SK-N-SH (cell line): ENCODE data around the gene COL4A3. TPM values are rescaled to one million over a fixed set of nuclear protein-coding genes. Genes with fewer than 3 reads are reported as not detected.

Source experiments
- CTCF ChIA-PET: fragments of 300-600, 350-600 bp; formaldehyde crosslinking; extraction: SDS; loops from one replicate; lab custom pipeline; 2021; lab: Yijun Ruan, JAX
- POLR2A ChIA-PET: fragments of 350-600 bp; sonication (Branson Sonifier 250); formaldehyde crosslinking; extraction: SDS; loops from one replicate; lab custom pipeline; 2020; ENCODE audit warnings: antibody characterized with exemption, inconsistent platforms; lab: Yijun Ruan, JAX
- DNase-seq: peaks from one replicate; pipeline ENCODE4 v3.0.0; 2012
- H2AFZ ChIP-seq: fragments of 200-600 bp; sonication (generic); 2 replicates; pipeline ENCODE4 v1.8.1; 2016; ENCODE audit warnings: antibody characterized with exemption, mild to moderate bottlenecking, low read depth
- H3F3A ChIP-seq: fragments of 200-600 bp; sonication (generic); replicated peaks from 2 replicates; pipeline ENCODE3; 2016; ENCODE audit warnings: antibody characterized with exemption, mild to moderate bottlenecking; ENCODE audit not compliant: insufficient read depth
- H3K27ac ChIP-seq, 2 experiments: fragments of 200-500 bp in 1 of 2; fragments of 200-600 bp in 1 of 2; sonication (Bioruptor generic) in 1 of 2; sonication (generic), shearing (Covaris generic) in 1 of 2; 2 replicates each; pipeline versions ENCODE4 v1.5.1 to v1.6.1; 2014 to 2016; ENCODE audit warnings: low read depth in 2 of 2, inconsistent platforms in 1 of 2, low read length in 1 of 2, mild to moderate bottlenecking in 1 of 2, mixed read lengths in 1 of 2
- H3K27me3 ChIP-seq: fragments of 200-600 bp; sonication (generic), shearing (Covaris generic); 2 replicates; pipeline ENCODE4 v1.6.1; 2016; ENCODE audit warnings: mixed run types; ENCODE audit not compliant: insufficient read depth
- H3K36me3 ChIP-seq, 2 experiments: fragments of 200-500 bp in 1 of 2; fragments of 200-600 bp in 1 of 2; sonication (Bioruptor generic) in 1 of 2; sonication (generic) in 1 of 2; replicated peaks in 1 of 2; 2 replicates each; pipeline versions ENCODE3 to v1.5.1; 2014 to 2016; ENCODE audit warnings: low read length in 1 of 2, mild to moderate bottlenecking in 1 of 2; ENCODE audit not compliant: insufficient read depth in 2 of 2, control insufficient read depth in 1 of 2
- H3K4me1 ChIP-seq, 2 experiments: fragments of 200-500 bp in 1 of 2; fragments of 200-600 bp in 1 of 2; sonication (Bioruptor generic) in 1 of 2; sonication (generic), shearing (Covaris generic) in 1 of 2; 2 replicates each; pipeline versions ENCODE4 v1.5.1 to v1.6.1; 2014 to 2016; ENCODE audit warnings: low read depth in 1 of 2, low read length in 1 of 2, mixed run types in 1 of 2; ENCODE audit not compliant: insufficient read depth in 2 of 2, control insufficient read depth in 1 of 2
- H3K4me2 ChIP-seq: fragments of 200-600 bp; sonication (generic), shearing (Covaris generic); 2 replicates; pipeline ENCODE4 v1.6.1; 2017; ENCODE audit warnings: mixed run types
- H3K4me3 ChIP-seq, 2 experiments: fragments of 200-500 bp in 1 of 2; fragments of 200-600 bp in 1 of 2; sonication (Bioruptor generic) in 1 of 2; sonication (generic), shearing (Covaris generic) in 1 of 2; 2 replicates each; pipeline versions ENCODE4 v1.5.1 to v1.8.1; 2014 to 2016; ENCODE audit warnings: low read depth in 2 of 2, inconsistent platforms in 1 of 2, low read length in 1 of 2, mild to moderate bottlenecking in 1 of 2, mixed read lengths in 1 of 2, moderate library complexity in 1 of 2
- H3K79me2 ChIP-seq: fragments of 200-600 bp; sonication (generic); 2 replicates; pipeline ENCODE4 v1.8.1; 2017; ENCODE audit warnings: mild to moderate bottlenecking; ENCODE audit not compliant: insufficient read depth
- H3K9ac ChIP-seq: fragments of 200-600 bp; sonication (generic); 2 replicates; pipeline ENCODE4 v1.6.1; 2017; ENCODE audit warnings: mixed run types
- H3K9me2 ChIP-seq: fragments of 200-600 bp; sonication (generic); 2 replicates; pipeline ENCODE4 v1.6.1; 2017; ENCODE audit warnings: mixed run types
- H3K9me3 ChIP-seq: fragments of 200-600 bp; sonication (generic); 2 replicates; pipeline ENCODE4 v1.6.1; 2017; ENCODE audit warnings: mixed run types, mild to moderate bottlenecking, moderate library complexity
- H4K20me1 ChIP-seq: fragments of 200-600 bp; sonication (generic); 2 replicates; pipeline ENCODE4 v1.6.1; 2017; ENCODE audit warnings: mild to moderate bottlenecking, mixed run types; ENCODE audit not compliant: insufficient read depth
- CTCF ChIP-seq: fragments of 200-600 bp; sonication (generic); IDR thresholded peaks from 2 replicates; pipeline ENCODE4 v1.6.1; 2017; ENCODE audit warnings: antibody characterized with exemption, mild to moderate bottlenecking, moderate library complexity
- EP300 ChIP-seq, 2 experiments: IDR thresholded peaks; 2 replicates each; pipeline versions ENCODE4 v1.4.0 to v1.6.1; 2012; ENCODE audit warnings: borderline replicate concordance in 1 of 2, low read depth in 1 of 2, low read length in 1 of 2
- EZH2phosphoT487 ChIP-seq: fragments of 200-600 bp; sonication (generic); IDR thresholded peaks from 2 replicates; pipeline ENCODE4 v1.6.1; 2017; ENCODE audit warnings: low read depth, mixed run types, mild to moderate bottlenecking, antibody characterized with exemption, moderate library complexity, borderline replicate concordance
- FOXM1 ChIP-seq: IDR thresholded peaks from 2 replicates; pipeline ENCODE4 v1.4.0; 2012; ENCODE audit warnings: low read depth, mild to moderate bottlenecking
- GABPA ChIP-seq: IDR thresholded peaks from 2 replicates; pipeline ENCODE4 v1.4.0; 2012; ENCODE audit warnings: low read depth, mild to moderate bottlenecking
- JUND ChIP-seq: IDR thresholded peaks from 2 replicates; pipeline ENCODE4 v1.4.0; 2012
- MAX ChIP-seq: IDR thresholded peaks from 2 replicates; pipeline ENCODE4 v1.4.0; 2012; ENCODE audit warnings: low read depth
- NFIC ChIP-seq: IDR thresholded peaks from 2 replicates; pipeline ENCODE4 v1.4.0; 2012; ENCODE audit warnings: borderline replicate concordance
- POLR2AphosphoS5 ChIP-seq: IDR thresholded peaks from 2 replicates; pipeline ENCODE4 v1.6.1; 2012; ENCODE audit warnings: low read depth, low read length
- REST ChIP-seq: IDR thresholded peaks from 2 replicates; pipeline ENCODE4 v1.6.1; 2012; ENCODE audit warnings: mild to moderate bottlenecking, low read depth, low read length, moderate library complexity
- RXRA ChIP-seq: IDR thresholded peaks from 2 replicates; pipeline ENCODE4 v1.4.0; 2012; ENCODE audit warnings: low read depth, mild to moderate bottlenecking, borderline replicate concordance
- SIN3A ChIP-seq: IDR thresholded peaks from 2 replicates; pipeline ENCODE4 v1.6.1; 2012; ENCODE audit warnings: low read depth, mild to moderate bottlenecking, low read length, moderate library complexity, borderline replicate concordance
- TCF12 ChIP-seq: IDR thresholded peaks from 2 replicates; pipeline ENCODE4 v1.4.0; 2012
- TEAD4 ChIP-seq: IDR thresholded peaks from 2 replicates; pipeline ENCODE4 v1.4.0; 2012; ENCODE audit warnings: mild to moderate bottlenecking, borderline replicate concordance; ENCODE audit not compliant: insufficient read depth
- USF1 ChIP-seq: IDR thresholded peaks from 2 replicates; pipeline ENCODE4 v1.4.0; 2012; ENCODE audit warnings: low read depth, borderline replicate concordance
- USF2 ChIP-seq: fragments of 150-350 bp; IDR thresholded peaks from 2 replicates; pipeline ENCODE4 v1.6.1; 2017; ENCODE audit warnings: antibody characterized with exemption, low read length, low read depth, borderline replicate concordance
- polyA plus RNA-seq, 3 experiments: library from polyadenylated mRNA; depleted of rRNA; stranded (reverse); fragments of >200 nt; gene quantifications; 2 replicates each; pipeline ENCODE4 v1.2.3, GENCODE V29; 2012

The COL4A3 gene
- polyA plus RNA-seq, 1 of the 3 experiments (the other 2 are of a cell fraction) = not detected

- Histone ChIP-seq H3K4me3 (no peak overlapping the region), H3K9me3 (no peaks in the 10 kb centered on the region), H3K79me2 (no peaks in the 10 kb centered on the region), H3F3A (no peaks in the 10 kb centered on the region), H3K4me1 (no peaks in the 10 kb centered on the region; a peak in 1 of 4 replicates), H3K36me3 (no peaks in the 10 kb centered on the region), H3K4me2 (no peak overlapping the region), H2AFZ (no peak overlapping the region), H3K27me3 (no peaks in the 10 kb centered on the region), H3K9ac (no peak overlapping the region), H4K20me1 (no peaks in the 10 kb centered on the region), H3K27ac (no peak overlapping the region), H3K9me2 (no peaks in the 10 kb centered on the region)
- TF ChIP-seq EZH2phosphoT487 (no peak), CTCF (no peak), NFIC (no peak), TCF12 (no peak), MAX (no peak), USF1 (no peak), FOXM1 (no peak), JUND (no peak), POLR2AphosphoS5 (no peak), USF2 (no peak), REST (no peak), SIN3A (no peak), TEAD4 (no peak), EP300 (IDR thresholded peaks at IDR 0.05; ENCODE audit: borderline replicate concordance in 1 of 2, low read depth in 1 of 2, low read length in 1 of 2) (no peak), GABPA (no peak), RXRA (no peak)
- CTCF ChIA-PET = interaction anchor here (1.5 kb wide), 1 partner anchor 773 kb away, joined by 3 read pairs; no protein-coding TSS in a partner anchor
- POLR2A ChIA-PET = no interaction called here
- no peak for DNase-seq
These were observed 46.1 kb upstream of the COL4A3 start for GRCh38 chr2:227118353-227118752.
